Measurements from ENCODE around the gene ADM5.

The ADM5 gene

GRCh38 chr19:49658566-49659442 is 30.6 kb upstream of the ADM5 start:
- no peak for DNase-seq

GRCh38 chr19:49660338-49660961 is 28.9 kb upstream of the ADM5 start:
- no peak for DNase-seq

- no peak for DNase-seq
Measured at GRCh38 chr19:49662011-49662410, 27.4 kb upstream of the ADM5 start.

- DNase-seq = no peak
Measured at GRCh38 chr19:49663224-49663623, 26.2 kb upstream of the ADM5 start.

- peak; percentile 90 for DNase-seq
Measured at GRCh38 chr19:49664171-49665035, 25.0 kb upstream of the ADM5 start.

GRCh38 chr19:49665036-49665350 is 24.4 kb upstream of the ADM5 start:
- DNase-seq = no peak

GRCh38 chr19:49665351-49666119 is 23.9 kb upstream of the ADM5 start, which contains the start of the genes BCL2L12 and IRF3:
Gene BCL2L12, plus strand, starts transcription at chr19:49665933. Its CDS starts 760 bp downstream, at chr19:49666693.
Gene IRF3, minus strand, starts transcription at chr19:49665857. Its CDS starts 1,019 bp downstream, at chr19:49664838.
- DNase-seq = peak; percentile 99

- DNase-seq = no peak
Measured at GRCh38 chr19:49666120-49666444, 23.3 kb upstream of the ADM5 start.

GRCh38 chr19:49667473-49667872 is 21.9 kb upstream of the ADM5 start:
- DNase-seq = no peak

GRCh38 chr19:49669516-49669915 is 19.9 kb upstream of the ADM5 start:
- no peak for DNase-seq

- peak; percentile 79 for DNase-seq
Measured at GRCh38 chr19:49672131-49672919, 17.1 kb upstream of the ADM5 start.

GRCh38 chr19:49676136-49676783 is 13.1 kb upstream of the ADM5 start:
- no peak for DNase-seq

- DNase-seq = peak; percentile 98
Measured at GRCh38 chr19:49676784-49677230, 12.6 kb upstream of the ADM5 start.

GRCh38 chr19:49677231-49677900 is 12.0 kb upstream of the ADM5 start, which contains the start of gene PRMT1:
Gene PRMT1, plus strand, starts transcription at chr19:49677271. Its CDS starts 10 bp downstream, at chr19:49677281.
- DNase-seq = peak; percentile 63

- peak; percentile 85 for DNase-seq
Measured at GRCh38 chr19:49677901-49678674, 11.3 kb upstream of the ADM5 start.

- no peak for DNase-seq
Measured at GRCh38 chr19:49678985-49679770, 10.2 kb upstream of the ADM5 start.

- no peak for DNase-seq
Measured at GRCh38 chr19:49679771-49680413, 9.5 kb upstream of the ADM5 start.

All from activated naive CD4-positive, alpha-beta T cell treated with anti-CD3 and anti-CD28 coated beads, Interleukin-2, amount 50 U/mL, for 16 hours (primary cell).